ENCODE measurements around the gene P3H2.

- TF ChIP-seq, protein P1, sequence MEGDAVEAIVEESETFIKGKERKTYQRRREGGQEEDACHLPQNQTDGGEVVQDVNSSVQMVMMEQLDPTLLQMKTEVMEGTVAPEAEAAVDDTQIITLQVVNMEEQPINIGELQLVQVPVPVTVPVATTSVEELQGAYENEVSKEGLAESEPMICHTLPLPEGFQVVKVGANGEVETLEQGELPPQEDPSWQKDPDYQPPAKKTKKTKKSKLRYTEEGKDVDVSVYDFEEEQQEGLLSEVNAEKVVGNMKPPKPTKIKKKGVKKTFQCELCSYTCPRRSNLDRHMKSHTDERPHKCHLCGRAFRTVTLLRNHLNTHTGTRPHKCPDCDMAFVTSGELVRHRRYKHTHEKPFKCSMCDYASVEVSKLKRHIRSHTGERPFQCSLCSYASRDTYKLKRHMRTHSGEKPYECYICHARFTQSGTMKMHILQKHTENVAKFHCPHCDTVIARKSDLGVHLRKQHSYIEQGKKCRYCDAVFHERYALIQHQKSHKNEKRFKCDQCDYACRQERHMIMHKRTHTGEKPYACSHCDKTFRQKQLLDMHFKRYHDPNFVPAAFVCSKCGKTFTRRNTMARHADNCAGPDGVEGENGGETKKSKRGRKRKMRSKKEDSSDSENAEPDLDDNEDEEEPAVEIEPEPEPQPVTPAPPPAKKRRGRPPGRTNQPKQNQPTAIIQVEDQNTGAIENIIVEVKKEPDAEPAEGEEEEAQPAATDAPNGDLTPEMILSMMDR (IDR thresholded peaks at IDR 0.05): no peak
- TF ChIP-seq POLR2A (IDR thresholded peaks at IDR 0.05): no peak
These were observed 21.6 kb downstream of the P3H2 start for GRCh38 chr3:190099099-190099498.
